ENCODE data around the gene SPCS2.

SPCS2 gene

GRCh38 chr11:75025561-75025960 is 76.5 kb downstream of the SPCS2 start:
- Histone ChIP-seq H3K36me3 (replicated peaks) (no peaks in the 10 kb centered on the region), H3K27me3 (replicated peaks) (no peaks in the 10 kb centered on the region)
- TF ChIP-seq CTCF (IDR thresholded peaks at IDR 0.05; ENCODE audit: low read depth, low read length, missing control alignments) = no peak

GRCh38 chr11:75028321-75028720 is 79.3 kb downstream of the SPCS2 start:
- no peak overlapping the region for H3K27ac ChIP-seq
- DNase-seq = no peak
- no peak for TF ChIP-seq CTCF (IDR thresholded peaks at IDR 0.05; ENCODE audit: low read depth, low read length, missing control alignments)
- no peaks in the 10 kb centered on the region for H3K27me3 ChIP-seq (replicated peaks)
- no peaks in the 10 kb centered on the region for H3K36me3 ChIP-seq (replicated peaks)
- in situ Hi-C loops (cut with HindIII; ENCODE audit: low pct_ligation_motif_present, low sequenced_read_pairs) = no loop called here
- no peak overlapping the region for H3K4me3 ChIP-seq (ENCODE audit: low read depth, low read length)

More at GRCh38 chr11:75025561-75025960, 76.5 kb downstream of the SPCS2 start:
- H3K27ac ChIP-seq = no peak overlapping the region
- in situ Hi-C loops (cut with HindIII; ENCODE audit: low pct_ligation_motif_present, low sequenced_read_pairs) = no loop called here
- DNase-seq = no peak
- no peak overlapping the region for H3K4me3 ChIP-seq (ENCODE audit: low read depth, low read length)

Measured in brain microvascular endothelial cell (primary cell).